Measurements from ENCODE around the gene ACADL. TPM values are rescaled to one million over a fixed set of nuclear protein-coding genes. Genes with fewer than 3 reads are reported as not detected.
"Not testable (repeated sequence)": the region's sequence is repeated elsewhere in the genome, so short reads cannot be mapped to it uniquely, and the experiment has no call there.

Gene ACADL
- total and polyA plus RNA-seq, 3 donors from 2014 or later, result 4.5 to 18.5 (median 18.1) TPM

- no peak for DNase-seq
- Histone ChIP-seq H3K27me3 (no peaks in the 10 kb centered on the region), H3K27ac (no peak overlapping the region), H3K36me3 (ENCODE audit: low read depth, missing control alignments) (no peaks in the 10 kb centered on the region), H3K4me1 (no peaks in the 10 kb centered on the region), H3K4me3 (no peak overlapping the region), H3K9me3 (no peaks in the 10 kb centered on the region)
- WGBS, 2 donors, result 59 to 61% methylated on average over 1 of the region's 1 CpG
- no peak for TF ChIP-seq CTCF (IDR thresholded peaks at IDR 0.05)
- no peak for TF ChIP-seq POLR2A (IDR thresholded peaks at IDR 0.05)
- intact Hi-C loops (cut with DNase I; ENCODE audit: low total_unique reads), result loop anchor here (10.0 kb wide), 1 partner anchor 215 kb away; no protein-coding TSS in a partner anchor
Measured at GRCh38 chr2:210189452-210190138, 35.7 kb downstream of the ACADL start.

- no peaks in the 10 kb centered on the region for H3K36me3 ChIP-seq (ENCODE audit: low read depth, missing control alignments)
- H3K27ac ChIP-seq, result no peak overlapping the region
- H3K4me1 ChIP-seq, result no peaks in the 10 kb centered on the region
- no peaks in the 10 kb centered on the region for H3K9me3 ChIP-seq
- no peak for DNase-seq
- intact Hi-C loops (cut with DNase I; ENCODE audit: low total_unique reads), result no loop called here
- 56 to 63% methylated on average over 2 of the region's 2 CpGs for WGBS, 2 donors
- H3K4me3 ChIP-seq, result no peak overlapping the region
- H3K27me3 ChIP-seq, result no peaks in the 10 kb centered on the region
- TF ChIP-seq CTCF (IDR thresholded peaks at IDR 0.05) (no peak), POLR2A (IDR thresholded peaks at IDR 0.05) (no peak)
Measured at GRCh38 chr2:210188755-210189154, 36.5 kb downstream of the ACADL start.

- intact Hi-C loops (cut with DNase I; ENCODE audit: low total_unique reads), result no loop called here
- H3K27ac ChIP-seq, result no peak overlapping the region
Measured at GRCh38 chr2:210188190-210188589, 37.1 kb downstream of the ACADL start.

GRCh38 chr2:210183936-210184335 is 41.3 kb downstream of the ACADL start:
- H3K9me3 ChIP-seq; H3K4me1 ChIP-seq; H3K27ac ChIP-seq; DNase-seq; H3K4me3 ChIP-seq; H3K27me3 ChIP-seq; H3K36me3 ChIP-seq (ENCODE audit: low read depth, missing control alignments); intact Hi-C loops (cut with DNase I; ENCODE audit: low total_unique reads): not testable (repeated sequence)
- 95 to 100% methylated on average over 1 of the region's 1 CpG for WGBS, 2 donors

More at GRCh38 chr2:210188190-210188589, 37.1 kb downstream of the ACADL start:
- Histone ChIP-seq H3K9me3 (no peaks in the 10 kb centered on the region), H3K36me3 (ENCODE audit: low read depth, missing control alignments) (no peaks in the 10 kb centered on the region), H3K4me1 (no peaks in the 10 kb centered on the region), H3K4me3 (no peak overlapping the region), H3K27me3 (no peaks in the 10 kb centered on the region)
- WGBS, 2 donors, result 65 to 76% methylated on average over 3 of the region's 3 CpGs
- no peak for DNase-seq
- no peak for TF ChIP-seq POLR2A (IDR thresholded peaks at IDR 0.05)
- no peak for TF ChIP-seq CTCF (IDR thresholded peaks at IDR 0.05)

- H3K4me3 ChIP-seq; H3K9me3 ChIP-seq; H3K27ac ChIP-seq; DNase-seq; H3K4me1 ChIP-seq; intact Hi-C loops (cut with DNase I; ENCODE audit: low total_unique reads); H3K27me3 ChIP-seq; H3K36me3 ChIP-seq (ENCODE audit: low read depth, missing control alignments): not testable (repeated sequence)
- 63 to 65% methylated on average over 8 to 12 of the region's 12 CpGs for WGBS, 2 donors
Measured at GRCh38 chr2:210181606-210182088, 43.6 kb downstream of the ACADL start.

- H3K27ac ChIP-seq; H3K4me1 ChIP-seq; DNase-seq; H3K4me3 ChIP-seq; H3K27me3 ChIP-seq; intact Hi-C loops (cut with DNase I; ENCODE audit: low total_unique reads); H3K9me3 ChIP-seq; H3K36me3 ChIP-seq (ENCODE audit: low read depth, missing control alignments): not testable (repeated sequence)
- WGBS, 2 donors, result 54 to 72% methylated on average over 3 of the region's 3 CpGs
Measured at GRCh38 chr2:210181033-210181605, 44.1 kb downstream of the ACADL start.
